ENCODE data around the gene RBM15B. TPM values are rescaled to one million over a fixed set of nuclear protein-coding genes. Genes with fewer than 3 reads are reported as not detected.

RBM15B gene
- total RNA-seq, 2 donors from 2014 or later: 21.1 to 22.8 TPM

- DNase-seq: no peak
- intact Hi-C loops (cut with DNase I): no loop called here
Measured at GRCh38 chr3:51353691-51354090, 37.4 kb upstream of the RBM15B start.

GRCh38 chr3:51354172-51354571 is 36.9 kb upstream of the RBM15B start:
- H3K27ac ChIP-seq: no peak overlapping the region
- no peak for ATAC-seq
- WGBS, 2 donors: 86 to 96% methylated on average over 2 of the region's 2 CpGs

More at GRCh38 chr3:51353691-51354090, 37.4 kb upstream of the RBM15B start:
- TF ChIP-seq CTCF (IDR thresholded peaks at IDR 0.05): no peak
- Histone ChIP-seq H3K9me3 (no peaks in the 10 kb centered on the region), H3K4me1 (no peaks in the 10 kb centered on the region), H3K27me3 (no peaks in the 10 kb centered on the region), H3K4me3 (no peak overlapping the region), H3K27ac (no peak overlapping the region), H3K36me3 (replicated peaks in 1 of 2; ENCODE audit: insufficient read depth in 1 of 2, low read depth in 2 of 2) (no peaks in the 10 kb centered on the region)
- WGBS, 2 donors: 57 to 86% methylated on average over 1 of the region's 1 CpG
- ATAC-seq: no peak

DNA sequence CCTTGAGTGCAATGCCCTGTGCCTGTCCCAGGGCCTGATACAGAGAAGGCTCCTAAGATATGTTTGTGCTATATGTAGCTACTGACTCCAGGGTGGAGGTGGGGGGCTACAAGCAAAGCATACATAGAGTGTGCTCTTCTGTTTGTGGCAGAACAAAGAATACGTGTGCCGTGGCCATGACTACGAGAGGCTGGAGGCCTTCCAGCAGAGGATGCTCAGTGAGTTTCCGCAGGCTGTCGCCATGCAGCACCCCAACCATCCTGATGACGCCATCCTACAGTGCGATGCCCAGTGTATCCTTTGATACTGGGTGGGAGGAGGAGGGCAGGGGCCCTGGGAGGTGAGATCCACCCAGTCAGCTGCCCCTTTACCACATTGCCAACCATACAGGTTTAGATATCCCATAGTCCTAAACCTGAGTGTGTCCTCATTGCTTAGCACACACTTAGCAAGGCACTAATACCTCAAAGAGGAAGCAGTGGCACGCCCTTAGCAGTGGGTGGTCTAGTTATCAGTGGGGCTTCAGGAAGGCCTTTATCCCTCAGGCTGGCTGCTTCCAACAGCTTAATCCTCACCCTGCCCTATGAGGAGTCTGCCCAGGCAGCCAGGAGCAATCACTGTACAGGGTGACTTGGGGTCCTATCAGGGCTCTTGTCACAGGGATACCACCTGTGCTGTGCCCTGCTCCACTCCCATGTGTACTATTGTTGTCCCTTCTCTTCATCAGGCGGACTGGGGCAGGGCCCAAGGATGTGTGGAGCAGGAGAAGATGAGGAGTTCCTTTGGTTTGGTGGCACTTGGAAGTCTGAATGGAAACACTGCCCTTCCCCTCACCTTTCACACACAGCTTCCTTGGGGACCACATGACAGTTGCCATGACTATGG is 36.1 kb upstream of the RBM15B start:
- H3K4me3 ChIP-seq: no peak overlapping the region
- H3K36me3 ChIP-seq (replicated peaks in 1 of 2; ENCODE audit: insufficient read depth in 1 of 2, low read depth in 2 of 2): no peaks in the 10 kb centered on the region
- WGBS, 2 donors: 87 to 93% methylated on average over 4 to 9 of the region's 9 CpGs
- H3K9me3 ChIP-seq: no peaks in the 10 kb centered on the region
- no peak overlapping the region for H3K27ac ChIP-seq
- intact Hi-C loops (cut with DNase I): no loop called here
- TF ChIP-seq POLR2A (IDR thresholded peaks at IDR 0.05) (no peak), CTCF (IDR thresholded peaks at IDR 0.05) (no peak)
- DNase-seq (no peak), ATAC-seq (no peak)
- H3K4me1 ChIP-seq: no peaks in the 10 kb centered on the region
- no peaks in the 10 kb centered on the region for H3K27me3 ChIP-seq

More at GRCh38 chr3:51354172-51354571, 36.9 kb upstream of the RBM15B start:
- H3K36me3 ChIP-seq (replicated peaks in 1 of 2; ENCODE audit: insufficient read depth in 1 of 2, low read depth in 2 of 2): no peaks in the 10 kb centered on the region
- no peak overlapping the region for H3K4me3 ChIP-seq
- H3K4me1 ChIP-seq: no peaks in the 10 kb centered on the region
- H3K9me3 ChIP-seq: no peaks in the 10 kb centered on the region
- TF ChIP-seq CTCF (IDR thresholded peaks at IDR 0.05) (no peak), POLR2A (IDR thresholded peaks at IDR 0.05) (no peak)
- intact Hi-C loops (cut with DNase I): no loop called here
- DNase-seq: no peak
- no peaks in the 10 kb centered on the region for H3K27me3 ChIP-seq

DNA sequence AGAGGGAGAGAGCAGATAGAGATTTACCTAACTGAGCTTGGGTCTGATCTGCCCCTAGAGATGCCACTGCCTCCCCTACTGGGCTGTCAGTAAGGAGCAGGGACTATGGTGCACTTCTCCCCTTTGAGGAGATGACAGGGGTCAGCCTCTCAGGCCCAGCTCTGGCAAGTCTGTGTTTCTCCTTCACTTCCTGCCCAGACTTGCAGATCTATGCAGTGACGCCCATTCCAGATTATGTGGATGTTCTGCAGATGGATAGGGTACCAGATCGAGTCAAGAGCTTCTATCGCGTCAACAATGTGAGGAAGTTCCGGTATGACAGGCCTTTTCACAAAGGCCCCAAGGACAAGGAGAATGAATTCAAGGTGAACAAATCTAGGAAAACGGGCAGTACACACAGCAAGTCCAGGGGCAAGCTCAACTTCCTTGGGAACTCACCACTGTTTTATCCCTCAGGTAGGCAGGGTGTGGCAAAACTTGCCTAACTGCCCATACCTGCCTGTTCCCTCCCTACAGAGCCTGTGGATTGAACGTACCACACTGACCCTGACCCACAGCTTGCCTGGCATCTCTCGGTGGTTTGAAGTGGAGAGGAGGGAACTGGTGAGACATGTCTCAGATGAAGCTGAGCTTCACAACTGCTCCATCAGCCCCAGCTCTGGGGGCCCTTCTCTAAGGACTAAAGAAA is 35.0 kb upstream of the RBM15B start:
- Histone ChIP-seq H3K27me3 (no peaks in the 10 kb centered on the region), H3K4me3 (no peak overlapping the region), H3K36me3 (replicated peaks in 1 of 2; ENCODE audit: insufficient read depth in 1 of 2, low read depth in 2 of 2) (no peaks in the 10 kb centered on the region), H3K4me1 (no peaks in the 10 kb centered on the region), H3K9me3 (no peaks in the 10 kb centered on the region), H3K27ac (no peak overlapping the region)
- WGBS, 2 donors: 64 to 66% methylated on average over 8 of the region's 8 CpGs
- ATAC-seq (no peak), DNase-seq (no peak)
- intact Hi-C loops (cut with DNase I): no loop called here
- TF ChIP-seq CTCF (IDR thresholded peaks at IDR 0.05) (no peak), POLR2A (IDR thresholded peaks at IDR 0.05) (no peak)

Data from body of pancreas (tissue), 4 donors.